ENCODE data around the gene NUMBL. TPM values are rescaled to one million over a fixed set of nuclear protein-coding genes. Genes with fewer than 3 reads are reported as not detected.

NUMBL gene
- total and polyA plus RNA-seq, 2 of the 8 experiments (the other 6 are each of a cell fraction or from before 2014, with no cell fraction given), result 13.5 to 24.8 TPM

DNA sequence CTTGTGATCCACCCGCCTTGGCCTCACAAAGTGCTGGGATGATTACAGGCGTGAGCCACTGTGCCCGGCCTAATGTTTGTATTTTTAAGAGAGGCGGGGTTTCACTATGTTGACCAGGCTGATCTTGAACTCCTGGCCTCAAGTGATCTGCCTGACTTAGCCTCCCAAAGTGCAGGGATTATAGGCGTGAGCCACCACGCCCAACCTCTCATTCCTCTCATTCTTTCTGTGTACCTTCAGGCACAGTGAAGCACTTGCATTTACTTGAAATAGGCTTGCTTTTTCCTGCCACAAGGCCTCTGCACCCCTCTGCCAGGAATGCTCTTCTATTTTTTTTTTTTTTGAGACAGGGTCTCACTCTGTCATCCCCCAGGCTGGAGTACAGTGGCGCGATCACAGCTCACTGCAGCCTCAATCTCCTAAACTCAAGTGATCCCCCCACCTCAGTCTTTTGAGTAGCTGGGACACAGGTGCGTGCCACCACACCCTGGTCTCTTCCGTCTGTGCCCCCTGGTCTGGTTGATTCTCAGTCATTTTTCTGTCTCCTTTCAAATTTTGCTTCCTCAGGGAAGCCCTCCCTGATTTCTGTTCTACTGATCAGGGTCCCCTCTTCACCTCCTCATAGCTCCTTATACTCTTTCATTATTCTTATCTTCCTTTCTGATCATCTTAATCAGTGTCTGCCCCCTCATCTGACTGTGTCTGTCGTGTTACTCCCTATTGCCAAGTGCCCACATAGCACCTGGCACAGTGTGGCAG is 44.7 kb upstream of the NUMBL start:
- FAIRE-seq (no peak), DNase-seq (ENCODE audit: low read depth in 1 of 2, low spot score in 2 of 2) (no peak)
- Histone ChIP-seq H4K91ac (replicated peaks; ENCODE audit: insufficient read length, low read length) (no peak overlapping the region), H2BK15ac (ENCODE audit: low read length) (no peak overlapping the region), H3K79me2 (ENCODE audit: control insufficient read depth in 1 of 2, insufficient read depth in 2 of 2, low read length in 2 of 2) (no peaks in the 10 kb centered on the region), H4K5ac (ENCODE audit: insufficient read length, low read depth, low read length) (no peak overlapping the region), H3K56ac (replicated peaks; ENCODE audit: insufficient read length, low read depth, low read length) (no peak overlapping the region), H3K27me3 (replicated peaks in 1 of 4; ENCODE audit: control insufficient read depth in 3 of 4, extremely low read depth in 1 of 4, insufficient read depth in 3 of 4, low read length in 3 of 4) (no peaks in the 10 kb centered on the region), H3K4ac (replicated peaks; ENCODE audit: insufficient read length, low read depth, low read length) (no peak overlapping the region), H2AFZ (ENCODE audit: low read length) (no peak overlapping the region), H4K8ac (ENCODE audit: extremely low read depth, insufficient read depth, low read length) (no peak overlapping the region; the same call in 1 of the 2 replicates), H3K36me3 (ENCODE audit: control insufficient read depth in 2 of 4, insufficient read depth in 4 of 4, low read length in 3 of 4) (peaks cover 3 to 28% (median 20%) of the 10 kb centered on the region in 4 experiments; a peak in 5 of 8 replicates), H3K18ac (ENCODE audit: extremely low read depth, low read length) (no peak overlapping the region), H2BK20ac (ENCODE audit: low read length) (no peak overlapping the region), H2AK5ac (ENCODE audit: low read depth, low read length) (no peak overlapping the region), H3K14ac (ENCODE audit: insufficient read length) (no peak overlapping the region), H3K23ac (ENCODE audit: insufficient read length) (no peak overlapping the region), H2BK5ac (ENCODE audit: low read depth, low read length) (no peak overlapping the region), H3K23me2 (ENCODE audit: low read depth, low read length) (no peaks in the 10 kb centered on the region), H3K4me2 (ENCODE audit: insufficient read depth in 1 of 2, low read depth in 2 of 2, low read length in 2 of 2) (no peak overlapping the region), H4K20me1 (replicated peaks in 1 of 2; ENCODE audit: control insufficient read depth in 1 of 2, insufficient read depth in 2 of 2, low read length in 2 of 2) (peaks cover 0 to 6% of the 10 kb centered on the region in 2 experiments), H3K4me3 (ENCODE audit: extremely low read depth in 1 of 4, insufficient read depth in 2 of 4, low read depth in 3 of 4, low read length in 4 of 4) (no peak overlapping the region), H3K9me3 (ENCODE audit: insufficient read depth in 2 of 2, low read depth in 1 of 2, low read length in 1 of 2) (no peaks in the 10 kb centered on the region), H3K27ac (ENCODE audit: low read depth, low read length) (no peak overlapping the region), H2BK120ac (replicated peaks; ENCODE audit: low read depth, low read length) (no peak overlapping the region), H2BK12ac (ENCODE audit: low read depth, low read length) (no peak overlapping the region), H3K79me1 (ENCODE audit: low read depth, low read length) (no peaks in the 10 kb centered on the region; the same call in 1 of the 2 replicates), H3K9ac (replicated peaks in 1 of 4; ENCODE audit: extremely low read depth in 1 of 4, low read depth in 3 of 4, low read length in 3 of 4) (no peak overlapping the region), H3K4me1 (replicated peaks in 1 of 4; ENCODE audit: control insufficient read depth in 3 of 4, insufficient read depth in 4 of 4, low read length in 3 of 4) (no peaks in the 10 kb centered on the region; a peak in 1 of 7 replicates)
- POLR2A ChIA-PET (ENCODE audit: partially characterized antibody), result interaction anchor here (1.3 to 3.0 kb wide), 6 partner anchors 10 to 32 kb away, joined by 4 to 10 read pairs (median 7); partner anchors contain the start of gene ACTMAP
- CTCF ChIA-PET (ENCODE audit: partially characterized antibody), result interaction anchor here (1.3 to 2.0 kb wide), 6 partner anchors 8 to 32 kb away, joined by 3 to 6 read pairs (median 4); partner anchors contain the start of genes COQ8B and ITPKC
- WGBS, 2 experiments (ENCODE audit: extremely low coverage in 1 of 2, insufficient coverage in 1 of 2, insufficient read length in 1 of 2, insufficient replicate concordance in 2 of 2, low coverage in 1 of 2, low lambda C conversion rate in 2 of 2, missing lambda C conversion rate in 1 of 2), result 92% methylated on average over 11 of the region's 11 CpGs; no CpG with 5 or more reads in 1 of the 2 experiments
- TF ChIP-seq CEBPB (IDR thresholded peaks at IDR 0.05; ENCODE audit: low read depth, low read length), result no peak
- TF ChIP-seq HDAC6 (IDR thresholded peaks at IDR 0.05; ENCODE audit: low read depth, low read length), result no peak
- TF ChIP-seq ASH2L (IDR thresholded peaks at IDR 0.05; ENCODE audit: low read length), result no peak
- TF ChIP-seq, protein P1, sequence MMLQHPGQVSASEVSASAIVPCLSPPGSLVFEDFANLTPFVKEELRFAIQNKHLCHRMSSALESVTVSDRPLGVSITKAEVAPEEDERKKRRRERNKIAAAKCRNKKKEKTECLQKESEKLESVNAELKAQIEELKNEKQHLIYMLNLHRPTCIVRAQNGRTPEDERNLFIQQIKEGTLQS (IDR thresholded peaks at IDR 0.05; ENCODE audit: insufficient read depth, low read depth, low read length), result no peak
- TF ChIP-seq HDAC2 (IDR thresholded peaks at IDR 0.05; ENCODE audit: borderline replicate concordance in 1 of 2, low read depth in 2 of 2, low read length in 2 of 2), result no peak
- no peak for TF ChIP-seq TBP (IDR thresholded peaks at IDR 0.05; ENCODE audit: low read depth, low read length)
- TF ChIP-seq FOSL1 (IDR thresholded peaks at IDR 0.05; ENCODE audit: insufficient read depth, low read depth, low read length), result no peak
- TF ChIP-seq NANOG (IDR thresholded peaks at IDR 0.05; ENCODE audit: insufficient read depth, low read depth, low read length, poor library complexity, severe bottlenecking), result no peak
- no peak for TF ChIP-seq RFX5 (IDR thresholded peaks at IDR 0.05; ENCODE audit: borderline replicate concordance, low read depth, low read length)
- no peak for TF ChIP-seq RXRA (IDR thresholded peaks at IDR 0.05; ENCODE audit: insufficient read depth, low read depth, low read length)
- no peak for TF ChIP-seq SP1 (IDR thresholded peaks at IDR 0.05; ENCODE audit: low read depth, low read length)
